NT2/D1 (cell line): Measurements from ENCODE around the gene PAGE2B.

Source experiments
- YY1 ChIP-seq: IDR thresholded peaks from 2 replicates; pipeline ENCODE4 v1.6.1; 2011; ENCODE audit not compliant: insufficient read length, insufficient read depth
- ZNF274 ChIP-seq: IDR thresholded peaks from 2 replicates; pipeline ENCODE4 v1.6.1; 2011; ENCODE audit warnings: mild to moderate bottlenecking, low read depth, low read length

DNA sequence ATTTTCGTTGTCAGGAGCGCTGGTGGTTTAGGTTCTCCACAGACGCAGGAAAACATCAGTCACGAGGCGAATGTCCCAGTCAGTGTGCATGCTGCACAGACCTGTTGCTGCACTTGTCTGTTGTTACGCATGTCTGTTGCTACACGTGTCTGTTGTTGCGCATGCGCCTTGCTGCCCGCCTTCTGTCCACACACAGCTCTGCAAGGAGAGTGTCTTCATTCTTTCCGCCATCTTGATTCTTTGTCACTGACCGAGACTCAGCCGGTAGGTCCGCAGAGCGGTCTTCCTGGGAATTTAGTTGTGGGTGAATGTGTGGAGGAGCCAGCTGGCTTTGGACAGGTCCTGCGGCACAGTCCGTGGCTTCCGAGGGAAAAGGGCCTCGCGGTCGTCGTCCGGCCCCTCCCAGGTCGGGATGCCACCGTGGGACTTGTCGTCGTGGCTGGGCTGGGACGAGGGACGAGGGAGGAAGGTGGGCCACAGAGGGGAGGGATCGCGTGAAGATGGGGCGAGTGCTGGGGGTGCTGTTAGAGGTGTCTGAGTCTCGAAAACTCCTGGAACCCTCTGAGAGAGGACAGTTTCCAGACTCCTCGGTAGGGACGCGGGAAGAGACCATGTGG is at the start of gene PAGE2B:
- no peak for TF ChIP-seq ZNF274
- TF ChIP-seq YY1 = no peak
